Ramos (cell line): Measurements from ENCODE around the gene PPP6R2.
"Not testable (repeated sequence)": the region's sequence is repeated elsewhere in the genome, so short reads cannot be mapped to it uniquely, and the experiment has no call there.

ENCODE experiments used
- in situ Hi-C: fragments of 300-500 bp; cut with MboI; formaldehyde crosslinking; loops from one replicate; pipeline ENCODE4 v1.14.3; 2022; ENCODE audit warnings: low sequenced_read_pairs; ENCODE audit not compliant: unreplicated experiment

PPP6R2 gene

GRCh38 chr22:50422961-50423815 is 80.1 kb downstream of the PPP6R2 start:
- in situ Hi-C loops, result no loop called here

- in situ Hi-C loops, result no loop called here
These were observed 80.8 kb downstream of the PPP6R2 start for GRCh38 chr22:50423956-50424355.

GRCh38 chr22:50425179-50425916 is 82.2 kb downstream of the PPP6R2 start:
- in situ Hi-C loops, result no loop called here

GRCh38 chr22:50432131-50432876 is 89.2 kb downstream of the PPP6R2 start:
- in situ Hi-C loops, result no loop called here

- in situ Hi-C loops, result not testable (repeated sequence)
These were observed 89.9 kb downstream of the PPP6R2 start for GRCh38 chr22:50432877-50433510.

GRCh38 chr22:50434849-50435248 is 91.7 kb downstream of the PPP6R2 start:
- in situ Hi-C loops, result no loop called here

GRCh38 chr22:50435291-50436014 is 92.3 kb downstream of the PPP6R2 start:
- in situ Hi-C loops, result no loop called here

GRCh38 chr22:50436015-50436830 is 93.1 kb downstream of the PPP6R2 start:
- in situ Hi-C loops, result no loop called here

- in situ Hi-C loops, result no loop called here
These were observed 93.8 kb downstream of the PPP6R2 start for GRCh38 chr22:50436841-50437341.

GRCh38 chr22:50437511-50438304 is 94.6 kb downstream of the PPP6R2 start:
- in situ Hi-C loops, result no loop called here

- in situ Hi-C loops, result no loop called here
These were observed 95.5 kb downstream of the PPP6R2 start for GRCh38 chr22:50438305-50439275.

GRCh38 chr22:50439314-50439870 is 96.3 kb downstream of the PPP6R2 start:
- in situ Hi-C loops, result no loop called here

GRCh38 chr22:50439871-50440331 is 96.8 kb downstream of the PPP6R2 start:
- in situ Hi-C loops, result no loop called here

GRCh38 chr22:50440544-50441249 is 97.6 kb downstream of the PPP6R2 start:
- in situ Hi-C loops, result no loop called here

GRCh38 chr22:50441428-50441993 is 98.4 kb downstream of the PPP6R2 start:
- in situ Hi-C loops, result no loop called here
